ENCODE results near the gene NATD1. TPM values are rescaled to one million over a fixed set of nuclear protein-coding genes. Genes with fewer than 3 reads are reported as not detected.

NATD1 gene
- polyA plus RNA-seq, 1 of the 3 experiments (the other 2 are of a cell fraction): 3.9 TPM

GRCh38 chr17:21294321-21295035 is 41.3 kb upstream of the NATD1 start (continued):
- TF ChIP-seq IRF3 (IDR thresholded peaks at IDR 0.05; ENCODE audit: low read depth, low read length) (no peak), USF2 (IDR thresholded peaks at IDR 0.05; ENCODE audit: borderline replicate concordance, low read depth, low read length) (no peak), FOSL2 (IDR thresholded peaks at IDR 0.05; ENCODE audit: borderline replicate concordance, low read depth) (no peak), CTCF (IDR thresholded peaks at IDR 0.05) (no peak), TAF1 (IDR thresholded peaks at IDR 0.05; ENCODE audit: borderline replicate concordance, low read depth, low read length) (no peak), ZBTB33 (IDR thresholded peaks at IDR 0.05; ENCODE audit: borderline replicate concordance, low read depth) (no peak), GABPA (IDR thresholded peaks at IDR 0.05; ENCODE audit: low read depth) (no peak), NRF1 (IDR thresholded peaks at IDR 0.05; ENCODE audit: low read depth, low read length) (no peak), RAD21 (IDR thresholded peaks at IDR 0.05; ENCODE audit: low read length) (no peak), CHD2 (IDR thresholded peaks at IDR 0.05; ENCODE audit: low read length, partially characterized antibody) (peak; percentile 32), YY1 (IDR thresholded peaks at IDR 0.05; ENCODE audit: low read depth) (no peak), MXI1 (IDR thresholded peaks at IDR 0.05; ENCODE audit: low read depth, low read length) (peak; percentile 69; the same call in 1 of the 2 replicates), REST (IDR thresholded peaks at IDR 0.05; ENCODE audit: low read depth, low read length) (no peak), TCF12 (IDR thresholded peaks at IDR 0.05) (no peak), MAX (IDR thresholded peaks at IDR 0.05; ENCODE audit: low read depth) (no peak), NFIC (IDR thresholded peaks at IDR 0.05; ENCODE audit: borderline replicate concordance) (no peak)

All from SK-N-SH (cell line).